Mesendoderm (in vitro differentiated cells): ENCODE results near the gene CHMP4A.

Experiments used
- DNase-seq: peaks from one replicate; pipeline ENCODE4 v3.0.0; 2013
- H2AK5ac ChIP-seq: 2 replicates; pipeline ENCODE4 v1.6.1; 2013; ENCODE audit warnings: low read length, inconsistent platforms
- H2BK120ac ChIP-seq: 2 replicates; pipeline ENCODE4 v1.6.1; 2013; ENCODE audit warnings: low read depth, mild to moderate bottlenecking, low read length, moderate library complexity, mixed read lengths
- H2BK15ac ChIP-seq: replicated peaks from 2 replicates; pipeline ENCODE4 v1.6.1; 2013; ENCODE audit warnings: low read depth, mild to moderate bottlenecking, moderate library complexity
- H2BK5ac ChIP-seq: 2 replicates; pipeline ENCODE4 v1.6.1; 2013; ENCODE audit warnings: low read length, inconsistent platforms
- H3K18ac ChIP-seq: 2 replicates; pipeline ENCODE4 v1.6.1; 2013; ENCODE audit warnings: mild to moderate bottlenecking, low read length, mixed read lengths
- H3K23ac ChIP-seq: one replicate; pipeline ENCODE4 v1.6.1; 2013; ENCODE audit warnings: low read length
- H3K27ac ChIP-seq: 2 replicates; pipeline ENCODE4 v1.5.1; 2013; ENCODE audit warnings: low read depth, mild to moderate bottlenecking, inconsistent platforms, low read length, moderate library complexity
- H3K27me3 ChIP-seq: 2 replicates; pipeline ENCODE4 v1.6.1; 2013; ENCODE audit warnings: low read length, control low read depth, mild to moderate bottlenecking, inconsistent platforms; ENCODE audit not compliant: insufficient read depth, poor library complexity
- H3K36me3 ChIP-seq: 2 replicates; pipeline ENCODE4 v1.6.1; 2013; ENCODE audit warnings: low read length, inconsistent platforms; ENCODE audit not compliant: control insufficient read depth, insufficient read depth
- H3K4ac ChIP-seq: one replicate; pipeline ENCODE4 v1.6.1; 2013; ENCODE audit warnings: low read depth, mild to moderate bottlenecking, low read length, moderate library complexity
- H3K4me1 ChIP-seq: 2 replicates; pipeline ENCODE4 v1.6.1; 2013; ENCODE audit warnings: low read depth, low read length, inconsistent platforms; ENCODE audit not compliant: control insufficient read depth
- H3K4me2 ChIP-seq: 2 replicates; pipeline ENCODE4 v1.6.1; 2013; ENCODE audit warnings: low read length
- H3K4me3 ChIP-seq: 2 replicates; pipeline ENCODE4 v1.5.1; 2013; ENCODE audit warnings: mild to moderate bottlenecking, low read length
- H3K56ac ChIP-seq: one replicate; pipeline ENCODE4 v1.6.1; 2013; ENCODE audit warnings: low read length
- H3K79me1 ChIP-seq: 2 replicates; pipeline ENCODE4 v1.6.1; 2013; ENCODE audit warnings: low read length, inconsistent platforms
- H3K79me2 ChIP-seq: 2 replicates; pipeline ENCODE4 v1.6.1; 2013; ENCODE audit warnings: mild to moderate bottlenecking, low read length; ENCODE audit not compliant: control insufficient read depth, insufficient read depth
- H3K9ac ChIP-seq: 2 replicates; pipeline ENCODE4 v1.6.1; 2013; ENCODE audit warnings: low read length, inconsistent platforms
- H4K5ac ChIP-seq: one replicate; pipeline ENCODE4 v1.6.1; 2013; ENCODE audit warnings: low read length
- H4K8ac ChIP-seq: one replicate; pipeline ENCODE4 v1.6.1; 2013; ENCODE audit warnings: low read depth, mild to moderate bottlenecking, control low read depth, low read length, moderate library complexity
- WGBS: extraction: QIAGEN DNeasy Blood & Tissue Kit; methylation state at CpG from one replicate; pipeline ENCODE4 v1.1.7; 2013; ENCODE audit warnings: low lambda C conversion rate, missing lambda C conversion rate; ENCODE audit not compliant: insufficient coverage; ENCODE audit errors: extremely low coverage; 5-methylcytosine and 5-hydroxymethylcytosine counted together

The CHMP4A gene

GRCh38 chr14:24232645-24233537, 19.6 kb upstream of the CHMP4A start, which contains the start of gene GMPR2:
Gene GMPR2, plus strand, starts transcription at chr14:24232929. Its CDS starts 325 bp downstream, at chr14:24233254.
- H2BK120ac ChIP-seq = peak within 1 kb of the TSS; percentile 37
- H3K9ac ChIP-seq = peak within 1 kb of the TSS; percentile 95
- peak within 1 kb of the TSS; percentile 98 for H3K4me2 ChIP-seq
- no peak within 1 kb of the TSS for H2AK5ac ChIP-seq
- H2BK15ac ChIP-seq = no peak within 1 kb of the TSS
- peak within 1 kb of the TSS; percentile 79 for H3K27ac ChIP-seq
- H3K4me1 ChIP-seq = peaks cover 2% of the 10 kb centered on the region
- H3K79me1 ChIP-seq = peaks cover 9% of the 10 kb centered on the region
- WGBS = no CpG with 5 or more reads among the region's 38 CpGs
- H3K4me3 ChIP-seq = peak within 1 kb of the TSS; percentile 99
- peak within 1 kb of the TSS; percentile 28 for H3K18ac ChIP-seq
- no peak within 1 kb of the TSS for H4K8ac ChIP-seq
- H3K56ac ChIP-seq = peak within 1 kb of the TSS; percentile 97
- peak within 1 kb of the TSS; percentile 9 for H3K23ac ChIP-seq
- no peaks in the 10 kb centered on the region for H3K36me3 ChIP-seq
- peaks cover 19% of the 10 kb centered on the region for H3K79me2 ChIP-seq
- H3K4ac ChIP-seq = peak within 1 kb of the TSS; percentile 46
- H2BK5ac ChIP-seq = peak within 1 kb of the TSS; percentile 82
- H4K5ac ChIP-seq = no peak within 1 kb of the TSS
- no peak for DNase-seq
- no peaks in the 10 kb centered on the region for H3K27me3 ChIP-seq

GRCh38 chr14:24232121-24232644, 18.9 kb upstream of the CHMP4A start, which contains the start of gene NEDD8:
Gene NEDD8, minus strand, starts transcription at chr14:24232367. Its CDS starts 100 bp downstream, at chr14:24232267.
- peak within 1 kb of the TSS; percentile 79 for H3K27ac ChIP-seq
- H3K9ac ChIP-seq = peak within 1 kb of the TSS; percentile 95
- peak within 1 kb of the TSS; percentile 99 for H3K4me3 ChIP-seq
- peaks cover 2% of the 10 kb centered on the region for H3K4me1 ChIP-seq
- peak within 1 kb of the TSS; percentile 82 for H2BK5ac ChIP-seq
- no peaks in the 10 kb centered on the region for H3K36me3 ChIP-seq
- H3K23ac ChIP-seq = peak within 1 kb of the TSS; percentile 9
- peak within 1 kb of the TSS; percentile 28 for H3K18ac ChIP-seq
- no peak within 1 kb of the TSS for H2AK5ac ChIP-seq
- H3K79me1 ChIP-seq = peaks cover 9% of the 10 kb centered on the region
- no peak within 1 kb of the TSS for H2BK15ac ChIP-seq
- no CpG with 5 or more reads among the region's 30 CpGs for WGBS
- H2BK120ac ChIP-seq = peak within 1 kb of the TSS; percentile 37
- peak within 1 kb of the TSS; percentile 16 for H4K8ac ChIP-seq
- H3K27me3 ChIP-seq = no peaks in the 10 kb centered on the region
- peak within 1 kb of the TSS; percentile 97 for H3K56ac ChIP-seq
- H3K4me2 ChIP-seq = peak within 1 kb of the TSS; percentile 98
- peak; percentile 95 for DNase-seq
- no peak within 1 kb of the TSS for H4K5ac ChIP-seq
- H3K4ac ChIP-seq = peak within 1 kb of the TSS; percentile 46
- peaks cover 20% of the 10 kb centered on the region for H3K79me2 ChIP-seq

GRCh38 chr14:24231263-24232120, 18.2 kb upstream of the CHMP4A start:
- no peak overlapping the region for H4K5ac ChIP-seq
- peak overlapping the region; percentile 20 for H3K4ac ChIP-seq
- H2AK5ac ChIP-seq = no peak overlapping the region
- H3K4me2 ChIP-seq = peak overlapping the region; percentile 98
- H2BK15ac ChIP-seq = no peak overlapping the region
- peaks cover 9% of the 10 kb centered on the region for H3K79me1 ChIP-seq
- peak overlapping the region; percentile 9 for H3K23ac ChIP-seq
- peak overlapping the region; percentile 16 for H4K8ac ChIP-seq
- DNase-seq = no peak
- peak overlapping the region; percentile 97 for H3K56ac ChIP-seq
- no peak overlapping the region for H2BK5ac ChIP-seq
- H3K18ac ChIP-seq = peak overlapping the region; percentile 22
- H3K36me3 ChIP-seq = no peaks in the 10 kb centered on the region
- peaks cover 2% of the 10 kb centered on the region for H3K4me1 ChIP-seq
- peaks cover 22% of the 10 kb centered on the region for H3K79me2 ChIP-seq
- 100% methylated on average over 1 of the region's 23 CpGs for WGBS
- peak overlapping the region; percentile 99 for H3K4me3 ChIP-seq
- H3K27me3 ChIP-seq = no peaks in the 10 kb centered on the region
- no peak overlapping the region for H2BK120ac ChIP-seq
- no peak overlapping the region for H3K27ac ChIP-seq
- H3K9ac ChIP-seq = peak overlapping the region; percentile 95

DNA sequence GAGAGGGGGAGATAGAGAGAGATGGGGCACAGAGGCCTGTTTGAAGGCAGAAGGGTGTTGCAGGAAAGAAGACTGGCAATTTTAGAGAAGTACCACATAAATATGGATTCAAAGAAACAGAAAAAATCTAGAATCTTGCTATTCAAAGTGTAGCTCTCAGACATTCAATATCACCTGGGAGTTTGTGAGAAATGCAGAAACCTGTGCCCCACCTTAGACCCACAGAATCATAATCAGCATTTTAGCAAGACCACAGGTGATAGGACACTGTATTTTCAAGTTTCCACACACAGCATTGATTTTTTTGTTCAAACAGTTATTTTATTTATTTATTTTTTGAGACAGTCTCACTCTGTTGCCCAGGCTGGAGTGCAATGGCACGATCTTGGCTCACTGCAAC, 15.6 kb upstream of the CHMP4A start:
- no peak overlapping the region for H3K4ac ChIP-seq
- peaks cover 9% of the 10 kb centered on the region for H3K79me1 ChIP-seq
- H3K27ac ChIP-seq = no peak overlapping the region
- H3K4me2 ChIP-seq = no peak overlapping the region
- H3K36me3 ChIP-seq = no peaks in the 10 kb centered on the region
- H3K18ac ChIP-seq = no peak overlapping the region
- H3K79me2 ChIP-seq = peaks cover 24% of the 10 kb centered on the region
- DNase-seq = no peak
- H3K9ac ChIP-seq = no peak overlapping the region
- H4K5ac ChIP-seq = no peak overlapping the region
- no peak overlapping the region for H2BK15ac ChIP-seq
- peaks cover 2% of the 10 kb centered on the region for H3K4me1 ChIP-seq
- H3K23ac ChIP-seq = no peak overlapping the region
- H2BK120ac ChIP-seq = no peak overlapping the region
- H3K56ac ChIP-seq = no peak overlapping the region
- H4K8ac ChIP-seq = no peak overlapping the region
- no peaks in the 10 kb centered on the region for H3K27me3 ChIP-seq
- no peak overlapping the region for H2AK5ac ChIP-seq
- H2BK5ac ChIP-seq = no peak overlapping the region
- H3K4me3 ChIP-seq = no peak overlapping the region
- no CpG with 5 or more reads among the region's 1 CpG for WGBS

GRCh38 chr14:24226473-24226872, 13.2 kb upstream of the CHMP4A start:
- no peaks in the 10 kb centered on the region for H3K27me3 ChIP-seq
- DNase-seq = no peak
- no peak overlapping the region for H3K27ac ChIP-seq
- no peak overlapping the region for H2BK15ac ChIP-seq
- no peak overlapping the region for H3K4ac ChIP-seq
- no peak overlapping the region for H3K23ac ChIP-seq
- H3K4me2 ChIP-seq = no peak overlapping the region
- H4K5ac ChIP-seq = no peak overlapping the region
- H3K4me1 ChIP-seq = no peaks in the 10 kb centered on the region
- H3K56ac ChIP-seq = no peak overlapping the region
- H3K4me3 ChIP-seq = no peak overlapping the region
- H2AK5ac ChIP-seq = no peak overlapping the region
- H3K79me2 ChIP-seq = peaks cover 22% of the 10 kb centered on the region
- H3K36me3 ChIP-seq = no peaks in the 10 kb centered on the region
- no peak overlapping the region for H3K18ac ChIP-seq
- H4K8ac ChIP-seq = no peak overlapping the region
- H2BK120ac ChIP-seq = no peak overlapping the region
- H3K9ac ChIP-seq = no peak overlapping the region
- H3K79me1 ChIP-seq = peaks cover 3% of the 10 kb centered on the region
- no peak overlapping the region for H2BK5ac ChIP-seq
- WGBS = no CpG with 5 or more reads among the region's 1 CpG
